Vagina (tissue), 2 donors: Measurements from ENCODE around the gene EYS.

Source experiments
- POLR2A ChIP-seq, 2 donors: fragments of 450-650 bp; IDR thresholded peaks; one replicate each; pipeline ENCODE4 v1.6.1; 2017; ENCODE audit warnings: antibody characterized with exemption in 2 of 2, mild to moderate bottlenecking in 2 of 2, moderate library complexity in 2 of 2
- TF ChIP-seq, protein P1 (sequence below), 3 experiments: fragments of 450-650 bp in 2 of 3; fragments of 200-600 bp in 1 of 3; sonication (generic) in 1 of 3; IDR thresholded peaks; one replicate each; pipeline ENCODE4 v1.5.1; 2017 to 2019; ENCODE audit warnings: antibody characterized with exemption in 3 of 3, mild to moderate bottlenecking in 2 of 3, moderate library complexity in 2 of 3

DNA sequence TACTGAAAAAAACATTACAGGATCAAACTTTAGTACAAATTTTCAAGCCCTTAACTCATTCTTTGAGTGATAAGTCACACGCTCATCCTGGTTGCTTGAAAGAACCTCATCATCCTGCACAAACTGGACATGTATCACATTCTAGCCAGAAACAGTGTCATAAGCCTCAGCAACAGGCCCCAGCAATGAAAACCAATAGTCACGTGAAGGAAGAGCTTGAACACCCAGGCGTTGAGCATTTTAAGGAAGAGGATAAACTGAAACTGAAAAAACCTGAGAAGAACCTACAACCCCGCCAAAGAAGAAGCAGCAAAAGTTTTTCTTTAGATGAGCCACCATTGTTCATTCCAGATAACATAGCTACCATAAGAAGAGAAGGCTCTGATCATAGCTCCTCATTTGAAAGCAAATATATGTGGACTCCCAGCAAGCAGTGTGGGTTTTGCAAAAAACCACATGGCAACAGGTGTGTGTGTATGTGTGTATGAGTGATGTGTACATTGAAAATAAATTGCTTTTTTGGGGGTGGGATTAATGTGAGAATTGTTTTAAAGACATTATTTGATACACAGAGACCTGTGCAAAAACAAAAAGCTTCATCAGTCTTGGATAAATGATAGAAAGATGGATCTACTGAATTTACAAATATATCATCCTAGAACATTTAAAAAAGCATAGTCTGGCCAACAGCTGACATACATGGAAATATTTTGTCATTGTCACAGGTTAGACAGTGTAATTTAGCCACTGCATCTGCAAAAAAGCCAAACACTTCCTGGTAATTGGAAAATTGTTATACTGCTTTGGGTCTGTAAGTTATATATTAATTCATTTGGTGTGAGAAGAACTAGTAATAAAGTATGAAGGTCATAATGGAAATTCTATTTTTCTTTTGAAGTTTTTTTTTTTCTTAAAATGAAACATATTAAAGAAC, 2021.3 kb downstream of the EYS start:
- TF ChIP-seq, protein P1, sequence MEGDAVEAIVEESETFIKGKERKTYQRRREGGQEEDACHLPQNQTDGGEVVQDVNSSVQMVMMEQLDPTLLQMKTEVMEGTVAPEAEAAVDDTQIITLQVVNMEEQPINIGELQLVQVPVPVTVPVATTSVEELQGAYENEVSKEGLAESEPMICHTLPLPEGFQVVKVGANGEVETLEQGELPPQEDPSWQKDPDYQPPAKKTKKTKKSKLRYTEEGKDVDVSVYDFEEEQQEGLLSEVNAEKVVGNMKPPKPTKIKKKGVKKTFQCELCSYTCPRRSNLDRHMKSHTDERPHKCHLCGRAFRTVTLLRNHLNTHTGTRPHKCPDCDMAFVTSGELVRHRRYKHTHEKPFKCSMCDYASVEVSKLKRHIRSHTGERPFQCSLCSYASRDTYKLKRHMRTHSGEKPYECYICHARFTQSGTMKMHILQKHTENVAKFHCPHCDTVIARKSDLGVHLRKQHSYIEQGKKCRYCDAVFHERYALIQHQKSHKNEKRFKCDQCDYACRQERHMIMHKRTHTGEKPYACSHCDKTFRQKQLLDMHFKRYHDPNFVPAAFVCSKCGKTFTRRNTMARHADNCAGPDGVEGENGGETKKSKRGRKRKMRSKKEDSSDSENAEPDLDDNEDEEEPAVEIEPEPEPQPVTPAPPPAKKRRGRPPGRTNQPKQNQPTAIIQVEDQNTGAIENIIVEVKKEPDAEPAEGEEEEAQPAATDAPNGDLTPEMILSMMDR (IDR thresholded peaks at IDR 0.05), result no peak
- TF ChIP-seq POLR2A (IDR thresholded peaks at IDR 0.05), result no peak
